ENCODE data around the gene PRDM8.

- TF ChIP-seq TCF12 (IDR thresholded peaks at IDR 0.05; ENCODE audit: low read depth, low read length) (no peak), TAF1 (IDR thresholded peaks at IDR 0.05; ENCODE audit: low read depth, low read length) (no peak), JUN (IDR thresholded peaks at IDR 0.05; ENCODE audit: low read depth, low read length) (no peak), ZNF274 (IDR thresholded peaks at IDR 0.05; ENCODE audit: borderline replicate concordance, extremely low read depth, low read length) (no peak), CBX5 (IDR thresholded peaks at IDR 0.05; ENCODE audit: low read depth, low read length) (no peak)
- TF ChIP-seq, protein P1, sequence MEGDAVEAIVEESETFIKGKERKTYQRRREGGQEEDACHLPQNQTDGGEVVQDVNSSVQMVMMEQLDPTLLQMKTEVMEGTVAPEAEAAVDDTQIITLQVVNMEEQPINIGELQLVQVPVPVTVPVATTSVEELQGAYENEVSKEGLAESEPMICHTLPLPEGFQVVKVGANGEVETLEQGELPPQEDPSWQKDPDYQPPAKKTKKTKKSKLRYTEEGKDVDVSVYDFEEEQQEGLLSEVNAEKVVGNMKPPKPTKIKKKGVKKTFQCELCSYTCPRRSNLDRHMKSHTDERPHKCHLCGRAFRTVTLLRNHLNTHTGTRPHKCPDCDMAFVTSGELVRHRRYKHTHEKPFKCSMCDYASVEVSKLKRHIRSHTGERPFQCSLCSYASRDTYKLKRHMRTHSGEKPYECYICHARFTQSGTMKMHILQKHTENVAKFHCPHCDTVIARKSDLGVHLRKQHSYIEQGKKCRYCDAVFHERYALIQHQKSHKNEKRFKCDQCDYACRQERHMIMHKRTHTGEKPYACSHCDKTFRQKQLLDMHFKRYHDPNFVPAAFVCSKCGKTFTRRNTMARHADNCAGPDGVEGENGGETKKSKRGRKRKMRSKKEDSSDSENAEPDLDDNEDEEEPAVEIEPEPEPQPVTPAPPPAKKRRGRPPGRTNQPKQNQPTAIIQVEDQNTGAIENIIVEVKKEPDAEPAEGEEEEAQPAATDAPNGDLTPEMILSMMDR (IDR thresholded peaks at IDR 0.05; ENCODE audit: control extremely low read depth in 1 of 3, insufficient read depth in 1 of 3, low read depth in 1 of 3, low read length in 3 of 3): no peak
These were observed 8.9 kb upstream of the PRDM8 start for GRCh38 chr4:80188457-80188800.

Data from H1 (cell line).